ENCODE results near the gene SNX25. TPM values are rescaled to one million over a fixed set of nuclear protein-coding genes. Genes with fewer than 3 reads are reported as not detected.

The SNX25 gene
- total and polyA plus RNA-seq, 10 donors, result 9.6 to 49.6 (median 35.2) TPM

DNA sequence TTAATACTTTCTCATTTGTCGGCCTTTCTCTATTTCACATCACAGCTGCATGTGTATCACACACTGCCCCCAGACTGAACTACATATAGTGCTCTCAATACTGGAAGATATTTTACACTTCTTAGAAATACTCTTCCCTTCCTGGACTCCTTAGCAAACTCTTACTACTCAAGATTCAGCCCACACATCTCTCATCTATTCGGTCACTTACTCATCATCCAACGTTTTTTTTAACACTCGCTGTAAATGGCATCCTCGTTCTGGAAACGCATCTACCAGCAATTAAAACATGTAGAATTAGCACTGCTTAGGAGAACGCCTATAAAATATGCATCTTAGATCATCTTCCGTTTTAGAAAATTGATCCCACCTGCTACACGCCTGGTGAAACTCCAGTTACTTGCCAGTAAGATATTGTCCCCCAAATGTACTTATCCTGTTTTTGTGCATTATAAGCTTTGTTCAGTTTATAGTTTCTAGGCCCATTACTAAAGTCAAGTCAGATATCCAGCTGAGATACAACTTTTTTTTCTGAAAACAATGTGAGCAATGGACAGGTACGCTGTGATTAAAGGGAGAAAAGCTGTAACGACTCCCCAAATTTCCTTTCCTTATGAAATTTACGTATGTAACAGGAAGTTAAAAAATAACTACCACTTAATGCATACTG, 185.3 kb downstream of the SNX25 start:
- no peak for DNase-seq
- peaks cover 0 to 12% (median 5%) of the 10 kb centered on the region in 6 donors for H3K36me3 ChIP-seq
- H3K27me3 ChIP-seq (replicated peaks in 1 of 7), result no peaks in the 10 kb centered on the region
- H3K9me3 ChIP-seq, result no peaks in the 10 kb centered on the region
- H3K27ac ChIP-seq, result peak overlapping the region; percentile 95 to 100 (median 99)
- peak overlapping the region; percentile 54 to 83 (median 80) for H3K4me3 ChIP-seq
- 46 to 55% (median 47%) methylated on average over 12 of the region's 12 CpGs for WGBS, 5 donors
- peaks cover 6 to 57% (median 31%) of the 10 kb centered on the region in 6 donors for H3K4me1 ChIP-seq
- TF ChIP-seq, protein P1, sequence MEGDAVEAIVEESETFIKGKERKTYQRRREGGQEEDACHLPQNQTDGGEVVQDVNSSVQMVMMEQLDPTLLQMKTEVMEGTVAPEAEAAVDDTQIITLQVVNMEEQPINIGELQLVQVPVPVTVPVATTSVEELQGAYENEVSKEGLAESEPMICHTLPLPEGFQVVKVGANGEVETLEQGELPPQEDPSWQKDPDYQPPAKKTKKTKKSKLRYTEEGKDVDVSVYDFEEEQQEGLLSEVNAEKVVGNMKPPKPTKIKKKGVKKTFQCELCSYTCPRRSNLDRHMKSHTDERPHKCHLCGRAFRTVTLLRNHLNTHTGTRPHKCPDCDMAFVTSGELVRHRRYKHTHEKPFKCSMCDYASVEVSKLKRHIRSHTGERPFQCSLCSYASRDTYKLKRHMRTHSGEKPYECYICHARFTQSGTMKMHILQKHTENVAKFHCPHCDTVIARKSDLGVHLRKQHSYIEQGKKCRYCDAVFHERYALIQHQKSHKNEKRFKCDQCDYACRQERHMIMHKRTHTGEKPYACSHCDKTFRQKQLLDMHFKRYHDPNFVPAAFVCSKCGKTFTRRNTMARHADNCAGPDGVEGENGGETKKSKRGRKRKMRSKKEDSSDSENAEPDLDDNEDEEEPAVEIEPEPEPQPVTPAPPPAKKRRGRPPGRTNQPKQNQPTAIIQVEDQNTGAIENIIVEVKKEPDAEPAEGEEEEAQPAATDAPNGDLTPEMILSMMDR (IDR thresholded peaks at IDR 0.05 in 8 of 11, conservative IDR thresholded peaks at IDR 0.05 in 3 of 11), result no peak
- TF ChIP-seq POLR2A (IDR thresholded peaks at IDR 0.05), result no peak
- TF ChIP-seq POLR2AphosphoS5 (IDR thresholded peaks at IDR 0.05), result no peak
- intact Hi-C loops (cut with DNase I; ENCODE audit: low total_unique reads), result loop anchor here (5.0 kb wide), 1 partner anchor 192 kb away; the partner anchor contains the start of gene CFAP97

DNA sequence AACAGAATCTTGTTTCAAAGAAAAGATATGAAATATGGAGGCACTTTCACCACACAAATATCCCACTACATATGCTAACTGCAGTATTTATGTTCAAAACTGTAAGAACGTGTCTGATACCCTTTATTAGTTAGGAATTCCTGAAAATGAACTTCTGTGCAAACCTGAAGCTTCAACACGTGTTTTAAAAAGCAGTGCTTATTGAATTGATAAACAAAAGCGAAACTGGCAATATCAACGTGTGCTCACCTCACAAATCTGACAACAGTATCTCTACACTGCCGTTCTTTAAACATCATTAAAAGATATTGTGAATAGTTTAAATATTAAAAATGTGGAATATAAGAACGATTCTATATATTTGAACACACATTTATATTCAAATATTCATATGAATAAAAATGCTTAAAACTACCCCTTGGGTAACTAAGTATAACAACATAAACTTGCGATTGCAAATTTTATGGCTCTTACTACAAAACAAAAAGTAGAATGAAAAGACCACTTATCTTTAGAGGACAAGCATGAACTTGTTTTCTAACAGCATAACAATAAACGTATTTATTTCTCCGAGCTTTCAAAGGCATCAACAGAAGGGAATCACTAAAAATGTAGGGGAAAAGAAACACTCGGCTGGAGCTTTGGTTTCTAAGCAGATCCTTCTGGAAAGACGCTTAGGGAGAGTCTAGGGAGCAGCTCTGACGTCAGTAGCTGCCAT, 186.0 kb downstream of the SNX25 start, which contains the start of gene LRP2BP:
Gene LRP2BP, minus strand, starts transcription at position 687 of the 718 bp plus-strand sequence. CDS start 17,738 bp downstream, outside the sequence.
- intact Hi-C loops (cut with DNase I; ENCODE audit: low total_unique reads), result no loop called here
- Histone ChIP-seq H3K4me3 (peak within 1 kb of the TSS; percentile 54 to 83 (median 80)), H3K27me3 (replicated peaks in 1 of 7) (no peaks in the 10 kb centered on the region), H3K27ac (peak within 1 kb of the TSS; percentile 95 to 100 (median 99)), H3K36me3 (peaks cover 0 to 19% (median 10%) of the 10 kb centered on the region in 6 donors), H3K9me3 (no peaks in the 10 kb centered on the region), H3K4me1 (peaks cover 6 to 57% (median 31%) of the 10 kb centered on the region in 6 donors)
- DNase-seq, result no peak
- WGBS, 5 donors, result 2 to 6% (median 4%) methylated on average over 12 of the region's 12 CpGs
- TF ChIP-seq POLR2A (IDR thresholded peaks at IDR 0.05) (peak in 1 of 3 donors; percentile 15), POLR2AphosphoS5 (IDR thresholded peaks at IDR 0.05) (no peak)

DNA sequence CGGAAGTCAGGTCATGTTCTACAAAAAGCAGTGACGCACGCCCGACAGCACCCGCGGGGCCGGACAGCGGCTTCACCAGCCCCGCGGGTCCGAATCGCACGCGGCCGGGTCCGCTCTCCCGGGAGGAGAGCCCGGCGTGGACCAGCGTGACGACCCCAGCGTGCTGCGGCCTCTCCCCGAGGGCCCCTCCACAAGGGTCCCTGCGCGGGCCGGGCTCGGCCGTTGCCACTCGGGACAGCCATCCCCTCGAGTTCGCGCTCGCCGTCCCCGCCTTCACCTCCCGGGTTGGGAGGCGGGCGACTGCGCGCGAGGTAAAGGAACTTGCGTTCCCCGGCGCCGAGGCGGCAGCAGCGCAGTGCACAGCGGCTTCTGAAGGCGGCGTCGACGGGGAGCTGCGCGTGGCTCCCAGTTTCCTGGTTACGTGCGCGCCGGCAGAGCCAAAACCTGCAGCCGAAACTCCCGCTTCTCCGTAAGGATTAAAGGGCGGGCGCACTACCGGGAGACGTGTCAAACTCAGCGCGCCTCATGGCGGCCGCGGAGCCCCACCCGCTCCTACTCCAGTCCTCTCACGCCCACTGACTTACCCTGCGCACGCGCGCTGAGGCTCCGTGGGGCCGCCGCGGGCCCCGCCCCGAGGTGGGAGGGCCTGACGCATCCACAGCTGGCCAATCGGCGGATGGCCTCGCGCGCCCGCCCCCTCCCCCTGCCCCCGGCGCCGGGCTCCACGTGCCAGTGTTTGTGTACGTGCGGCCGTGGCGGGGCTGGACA, 186.7 kb downstream of the SNX25 start:
- Histone ChIP-seq H3K9me3 (no peaks in the 10 kb centered on the region), H3K27ac (peak overlapping the region; percentile 95 to 100 (median 99)), H3K4me1 (peaks cover 6 to 57% (median 31%) of the 10 kb centered on the region in 6 donors), H3K4me3 (peak overlapping the region; percentile 54 to 83 (median 80)), H3K27me3 (replicated peaks in 1 of 7) (no peaks in the 10 kb centered on the region), H3K36me3 (peaks cover 0 to 26% (median 15%) of the 10 kb centered on the region in 6 donors)
- TF ChIP-seq POLR2A (IDR thresholded peaks at IDR 0.05), result peak; percentile 39 to 80 (median 80)
- TF ChIP-seq POLR2AphosphoS5 (IDR thresholded peaks at IDR 0.05), result peak; percentile 97 to 98 (median 98)
- TF ChIP-seq, protein P1 (IDR thresholded peaks at IDR 0.05 in 8 of 11, conservative IDR thresholded peaks at IDR 0.05 in 3 of 11), result peak in 1 of 11 experiments; percentile 31
- intact Hi-C loops (cut with DNase I; ENCODE audit: low total_unique reads), result no loop called here
- peak; percentile 99 for DNase-seq
- WGBS, 5 donors, result 0 to 1% (median 0%) methylated on average over 37 to 98 of the region's 98 CpGs

DNA sequence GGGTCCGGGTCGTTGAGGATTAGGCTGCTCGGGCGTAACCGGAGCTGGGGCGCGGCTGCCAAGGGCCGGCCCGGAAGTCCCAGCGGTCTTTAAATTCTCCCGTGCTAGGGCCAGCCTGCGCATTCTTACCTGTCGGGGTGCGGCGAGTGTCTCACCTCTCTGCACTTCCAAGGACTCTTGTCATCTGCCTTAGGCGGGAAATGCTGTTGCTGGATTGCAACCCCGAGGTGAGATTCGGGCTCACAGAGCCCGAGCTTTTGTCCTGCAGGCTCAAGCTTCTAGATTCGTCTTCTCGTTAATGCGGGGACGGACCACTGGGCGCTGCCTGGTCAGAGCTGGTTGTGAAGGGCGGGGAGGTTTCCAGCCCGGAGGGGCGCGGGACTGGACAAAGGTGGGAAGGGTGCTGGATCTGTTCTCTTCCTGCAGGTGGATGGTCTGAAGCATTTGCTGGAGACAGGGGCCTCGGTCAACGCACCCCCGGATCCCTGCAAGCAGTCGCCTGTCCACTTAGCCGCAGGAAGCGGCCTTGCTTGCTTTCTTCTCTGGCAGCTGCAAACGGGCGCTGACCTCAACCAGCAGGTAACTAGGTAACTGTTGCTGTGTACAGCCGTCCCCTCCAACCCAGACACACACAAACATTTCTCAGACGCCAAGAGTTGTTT, 187.5 kb downstream of the SNX25 start, which contains the start of gene ANKRD37:
Gene ANKRD37, plus strand, starts transcription at position 118 of the 662 bp plus-strand sequence. Its CDS starts 83 bp downstream, at position 201.
- peak; percentile 90 for DNase-seq
- Histone ChIP-seq H3K4me3 (peak within 1 kb of the TSS; percentile 54 to 83 (median 80)), H3K36me3 (peaks cover 0 to 34% (median 22%) of the 10 kb centered on the region in 6 donors), H3K9me3 (no peaks in the 10 kb centered on the region), H3K27ac (peak within 1 kb of the TSS; percentile 95 to 100 (median 99)), H3K27me3 (replicated peaks in 1 of 7) (no peaks in the 10 kb centered on the region), H3K4me1 (peaks cover 6 to 57% (median 31%) of the 10 kb centered on the region in 6 donors)
- TF ChIP-seq, protein P1 (IDR thresholded peaks at IDR 0.05 in 8 of 11, conservative IDR thresholded peaks at IDR 0.05 in 3 of 11), result peak in 1 of 11 experiments; percentile 8
- TF ChIP-seq POLR2AphosphoS5 (IDR thresholded peaks at IDR 0.05), result no peak
- 12 to 51% (median 18%) methylated on average over 14 to 38 of the region's 38 CpGs for WGBS, 5 donors
- intact Hi-C loops (cut with DNase I; ENCODE audit: low total_unique reads), result no loop called here
